Psoas muscle (tissue), 8 donors: ENCODE data around the gene ERBIN. TPM values are rescaled to one million over a fixed set of nuclear protein-coding genes. Genes with fewer than 3 reads are reported as not detected.

Experiments
- ATAC-seq, 4 donors: fragments of 200-7000 bp; cut with Tn5 transposase; one replicate each; pipeline ENCODE4 v1.9.1; 2020; ENCODE audit warnings: moderate library complexity in 3 of 4, mild to moderate bottlenecking in 2 of 4
- DNase-seq, 2 donors: peaks; one replicate each; pipeline ENCODE4 v3.0.0-alpha.2; 2020
- H3K27ac ChIP-seq: fragments of 200-600 bp; one replicate; pipeline ENCODE4 v1.8.0; 2022
- H3K27me3 ChIP-seq, 3 donors: fragments of 200-600 bp in 1 of 3; one replicate each; pipeline versions ENCODE4 v1.6.1 to v1.8.0; 2013 to 2022; ENCODE audit warnings: low read length in 2 of 3, mild to moderate bottlenecking in 2 of 3, moderate library complexity in 1 of 3; ENCODE audit not compliant: insufficient read depth in 3 of 3
- H3K36me3 ChIP-seq, 2 donors: fragments of 200-600 bp in 1 of 2; one replicate each; pipeline versions ENCODE4 v1.6.1 to v1.8.0; 2013 to 2022; ENCODE audit warnings: low read depth in 1 of 2, mild to moderate bottlenecking in 1 of 2, moderate library complexity in 1 of 2; ENCODE audit not compliant: insufficient read depth in 1 of 2
- H3K4me1 ChIP-seq: fragments of 200-600 bp; one replicate; pipeline ENCODE4 v1.8.0; 2022
- H3K4me3 ChIP-seq: fragments of 200-600 bp; one replicate; pipeline ENCODE4 v1.8.0; 2022; ENCODE audit warnings: mild to moderate bottlenecking
- H3K9me3 ChIP-seq: fragments of 200-600 bp; one replicate; pipeline ENCODE4 v1.8.0; 2022
- CTCF ChIP-seq: fragments of 200-600 bp; IDR thresholded peaks from one replicate; pipeline ENCODE4 v1.8.0; 2022; ENCODE audit warnings: antibody characterized with exemption
- WGBS, 3 donors: extraction: QIAGEN DNeasy Blood & Tissue Kit; methylation state at CpG; one replicate each; pipeline versions ENCODE4 v1.1.6 to v1.1.7; 2013; 5-methylcytosine and 5-hydroxymethylcytosine counted together
- intact Hi-C, 2 donors: fragments of 100-400 bp; cut with DNase I; formaldehyde crosslinking; loops; one replicate each; pipeline versions ENCODE4 v1.11.0 to v1.14.2; 2022
- polyA plus RNA-seq, 3 donors: library from polyadenylated mRNA; stranded (reverse); fragments of 200-250 nt; gene quantifications; one replicate each; pipeline ENCODE4 v1.2.3, GENCODE V29; 2013
- total RNA-seq, 4 donors: library from RNA; stranded (reverse); fragmentation: NEBNext Ultra II Directional in 2 of 4; extraction: Animal tissue kit (Norgen Biotek cat#: 25700) in 2 of 4; gene quantifications; one replicate each; pipeline versions ENCODE4 v1.2.1 to v1.2.4, GENCODE V29; 2021 to 2023
- donor health status: healthy with polysubstance abuse.
- donor health status: DM: no; HTN: no; CAD: no; lungs with moderate emphysema.
- donor health status: Bipolar disorder and iron deficiency.
- donor health status: healthy.
- donor health status: DM: yes; HTN: yes; CAD: no.
- donor health status: DM: no; HTN: no; CAD: no.
- donor health status: DM: no; HTN: no; CAD: no.
- donor health status: DM: yes; HTN: yes; CAD: no.

ERBIN gene
- total and polyA plus RNA-seq, 7 donors = 8.3 to 56.6 (median 28.8) TPM

- intact Hi-C loops = loop anchor here in 1 of 2 donors (5.0 kb wide), 1 partner anchor 145 kb away; the partner anchor contains the start of gene ERBIN
- ATAC-seq (no peak), DNase-seq (no peak)
- H3K27ac ChIP-seq = no peak overlapping the region
- H3K27me3 ChIP-seq = no peaks in the 10 kb centered on the region
- no peak for TF ChIP-seq CTCF
- no peaks in the 10 kb centered on the region for H3K9me3 ChIP-seq
- 92 to 95% (median 92%) methylated on average over 1 of the region's 1 CpG for WGBS, 3 donors
- H3K4me1 ChIP-seq = no peaks in the 10 kb centered on the region
- H3K4me3 ChIP-seq = no peak overlapping the region
- H3K36me3 ChIP-seq = peaks cover 0 to 48% of the 10 kb centered on the region in 2 donors
Measured at GRCh38 chr5:66072031-66072430, 145.7 kb downstream of the ERBIN start.

- Histone ChIP-seq H3K9me3 (no peaks in the 10 kb centered on the region), H3K4me1 (no peaks in the 10 kb centered on the region), H3K27ac (no peak overlapping the region), H3K36me3 (peaks cover 0 to 61% of the 10 kb centered on the region in 2 donors), H3K27me3 (no peaks in the 10 kb centered on the region), H3K4me3 (no peak overlapping the region)
- DNase-seq (no peak), ATAC-seq (no peak)
- intact Hi-C loops = loop anchor here in 1 of 2 donors (5.0 kb wide), 1 partner anchor 148 kb away; the partner anchor contains the start of gene ERBIN
- no peak for TF ChIP-seq CTCF
Measured at GRCh38 chr5:66074901-66075300, 148.5 kb downstream of the ERBIN start.

- Histone ChIP-seq H3K27ac (no peak overlapping the region), H3K4me1 (no peaks in the 10 kb centered on the region), H3K27me3 (no peaks in the 10 kb centered on the region), H3K4me3 (no peak overlapping the region), H3K9me3 (no peaks in the 10 kb centered on the region), H3K36me3 (peaks cover 0 to 46% of the 10 kb centered on the region in 2 donors)
- ATAC-seq (no peak), DNase-seq (no peak)
- intact Hi-C loops = no loop called here
- TF ChIP-seq CTCF = no peak
- WGBS, 3 donors = 95 to 99% (median 96%) methylated on average over 2 of the region's 2 CpGs
Measured at GRCh38 chr5:66080664-66081063, 154.3 kb downstream of the ERBIN start.

GRCh38 chr5:66089384-66089783, 163.0 kb downstream of the ERBIN start:
- H3K27ac ChIP-seq = no peak overlapping the region
- DNase-seq (no peak), ATAC-seq (no peak)
- intact Hi-C loops = no loop called here
- peaks cover 0 to 12% of the 10 kb centered on the region in 2 donors for H3K36me3 ChIP-seq
- no peaks in the 10 kb centered on the region for H3K4me1 ChIP-seq
- WGBS, 3 donors = 97 to 99% (median 98%) methylated on average over 2 of the region's 2 CpGs
- peaks cover 16% of the 10 kb centered on the region for H3K9me3 ChIP-seq
- no peaks in the 10 kb centered on the region for H3K27me3 ChIP-seq
- no peak for TF ChIP-seq CTCF
- H3K4me3 ChIP-seq = no peak overlapping the region

GRCh38 chr5:66100851-66101250, 174.5 kb downstream of the ERBIN start:
- H3K4me1 ChIP-seq = no peaks in the 10 kb centered on the region
- ATAC-seq (no peak), DNase-seq (no peak)
- H3K4me3 ChIP-seq = no peak overlapping the region
- peaks cover 34% of the 10 kb centered on the region for H3K9me3 ChIP-seq
- H3K27ac ChIP-seq = no peak overlapping the region
- no peaks in the 10 kb centered on the region for H3K27me3 ChIP-seq
- no peaks in the 10 kb centered on the region for H3K36me3 ChIP-seq
- WGBS, 3 donors = 95 to 97% (median 96%) methylated on average over 2 of the region's 2 CpGs
- intact Hi-C loops = no loop called here
- TF ChIP-seq CTCF = no peak
